HCT116 (cell line): ENCODE results near the gene UBAP1L. TPM values are rescaled to one million over a fixed set of nuclear protein-coding genes. Genes with fewer than 3 reads are reported as not detected.

ENCODE experiments used
- ATAC-seq: fragments of 200-7000 bp; cut with Tn5 transposase; 2 replicates; pipeline ENCODE4 v1.9.1; 2020; ENCODE audit warnings: mild to moderate bottlenecking, moderate library complexity
- BruUV-seq: library from RNA; stranded (reverse); fragments of 400-500 nt; replicated peaks from 2 replicates; lab custom pipeline; 2021; lab: Mats Ljungman, UMichigan
- CTCF ChIA-PET: fragments of 300-600 bp; sonication (Branson Sonifier 250); formaldehyde crosslinking; loops from one replicate; lab custom pipeline; 2021; ENCODE audit warnings: antibody characterized with exemption; lab: Charles Lee
- POLR2A ChIA-PET: fragments of 300-600, 350-600 bp; sonication (Branson Sonifier 250); formaldehyde crosslinking; loops from one replicate; lab custom pipeline; 2021; ENCODE audit warnings: antibody characterized with exemption; lab: Charles Lee
- RAD21 ChIA-PET, 2 experiments: fragments of 300-600 bp; sonication (Branson Sonifier 250); formaldehyde crosslinking; loops; one replicate each; lab custom pipeline; 2023; ENCODE audit warnings: low total read pairs in 2 of 2; ENCODE audit not compliant: uncharacterized antibody in 2 of 2, unreplicated experiment in 2 of 2, low non-redundant PET in 1 of 2; lab: Charles Lee
- DNase-seq: peaks from one replicate; pipeline ENCODE4 v3.0.0-alpha.2; 2010; ENCODE audit warnings: low read depth, low spot score
- H2AFZ ChIP-seq: fragments of 200-600 bp; shearing (Covaris generic), sonication (generic); 2 replicates; pipeline ENCODE4 v1.6.1; 2017; ENCODE audit warnings: low read depth, mixed run types, mixed read lengths, antibody characterized with exemption, low read length; ENCODE audit not compliant: poor library complexity, severe bottlenecking
- H3K27ac ChIP-seq: 2 replicates; pipeline ENCODE4 v1.5.1; 2012; ENCODE audit warnings: low read depth, low read length
- H3K27me3 ChIP-seq: fragments of 200-600 bp; sonication (generic); 2 replicates; pipeline ENCODE4 v1.6.1; 2016; ENCODE audit warnings: mixed run types, low read length, mixed read lengths; ENCODE audit not compliant: insufficient read depth
- H3K36me3 ChIP-seq, 2 experiments: fragments of 200-500 bp in 1 of 2; fragments of 200-600 bp in 1 of 2; sonication (Bioruptor generic) in 1 of 2; sonication (generic) in 1 of 2; 2 replicates each; pipeline versions ENCODE4 v1.5.1 to v1.6.1; 2014 to 2016; ENCODE audit warnings: low read length in 2 of 2, inconsistent platforms in 1 of 2, mixed read lengths in 1 of 2, mixed run types in 1 of 2; ENCODE audit not compliant: insufficient read depth in 2 of 2, control insufficient read depth in 1 of 2
- H3K4me1 ChIP-seq, 2 experiments: fragments of 200-600 bp in 1 of 2; sonication (generic) in 1 of 2; 2 replicates each; pipeline versions ENCODE4 v1.5.1 to v1.6.1; 2012 to 2017; ENCODE audit warnings: low read length in 2 of 2, inconsistent platforms in 1 of 2, mild to moderate bottlenecking in 1 of 2, mixed read lengths in 1 of 2, mixed run types in 1 of 2, moderate library complexity in 1 of 2; ENCODE audit not compliant: insufficient read depth in 2 of 2, control insufficient read depth in 1 of 2
- H3K4me2 ChIP-seq: fragments of 200-600 bp; sonication (generic); 2 replicates; pipeline ENCODE4 v1.6.1; 2017; ENCODE audit warnings: mixed run types, low read length, mixed read lengths
- H3K4me3 ChIP-seq, 2 experiments: fragments of 200-600 bp in 1 of 2; sonication (generic) in 1 of 2; replicated peaks in 1 of 2; 2 replicates each; pipeline ENCODE4 v1.5.1; 2011 to 2016; ENCODE audit warnings: low read length in 2 of 2, control low read depth in 1 of 2, low read depth in 1 of 2, mild to moderate bottlenecking in 1 of 2, mixed read lengths in 1 of 2, mixed run types in 1 of 2
- H3K79me2 ChIP-seq: fragments of 200-600 bp; sonication (generic); 2 replicates; pipeline ENCODE4 v1.6.1; 2017; ENCODE audit warnings: mild to moderate bottlenecking, mixed run types, low read length, moderate library complexity, mixed read lengths; ENCODE audit not compliant: insufficient read depth
- H3K9ac ChIP-seq: fragments of 200-600 bp; sonication (generic); 2 replicates; pipeline ENCODE4 v1.6.1; 2016; ENCODE audit warnings: low read length, mixed read lengths
- H3K9me2 ChIP-seq: fragments of 200-600 bp; sonication (generic), shearing (Covaris generic); 2 replicates; pipeline ENCODE4 v1.6.1; 2017; ENCODE audit warnings: mixed run types, mild to moderate bottlenecking, moderate library complexity; ENCODE audit not compliant: insufficient read depth
- H3K9me3 ChIP-seq, 2 experiments: fragments of 200-500 bp in 1 of 2; fragments of 200-600 bp in 1 of 2; sonication (Bioruptor generic) in 1 of 2; sonication (generic) in 1 of 2; 2 replicates each; pipeline ENCODE4 v1.6.1; 2014 to 2017; ENCODE audit warnings: low read length in 2 of 2, mixed read lengths in 2 of 2, inconsistent platforms in 1 of 2, low read depth in 1 of 2, mild to moderate bottlenecking in 1 of 2, mixed run types in 1 of 2, moderate library complexity in 1 of 2; ENCODE audit not compliant: control insufficient read depth in 1 of 2, insufficient read depth in 1 of 2
- H4K20me1 ChIP-seq: fragments of 200-600 bp; sonication (generic), shearing (Covaris generic); 2 replicates; pipeline ENCODE4 v1.6.1; 2017; ENCODE audit warnings: mixed run types, mild to moderate bottlenecking, moderate library complexity; ENCODE audit not compliant: insufficient read depth
- CEBPB ChIP-seq: IDR thresholded peaks from 2 replicates; pipeline ENCODE4 v1.6.1; 2012; ENCODE audit warnings: low read depth
- EZH2phosphoT487 ChIP-seq: fragments of 200-600 bp; IDR thresholded peaks from 2 replicates; pipeline ENCODE4 v1.6.1; 2018; ENCODE audit warnings: antibody characterized with exemption, borderline replicate concordance
- MAX ChIP-seq: IDR thresholded peaks from 2 replicates; pipeline ENCODE4 v1.6.1; 2012
- TCF7L2 ChIP-seq: IDR thresholded peaks from 2 replicates; pipeline ENCODE4 v1.7.0; 2011; ENCODE audit warnings: borderline replicate concordance, inconsistent platforms; ENCODE audit not compliant: insufficient read depth, insufficient read length; ENCODE audit errors: extremely low read depth
- YY1 ChIP-seq: IDR thresholded peaks from 2 replicates; pipeline ENCODE4 v1.6.1; 2011; ENCODE audit warnings: low read length, low read depth, moderate library complexity, mild to moderate bottlenecking; ENCODE audit not compliant: insufficient replicate concordance; ENCODE audit errors: extremely low read depth
- ZBTB33 ChIP-seq: IDR thresholded peaks from 2 replicates; pipeline ENCODE4 v1.6.1; 2011; ENCODE audit warnings: mild to moderate bottlenecking, low read length, moderate library complexity; ENCODE audit not compliant: insufficient replicate concordance; ENCODE audit errors: extremely low read depth
- ZNF274 ChIP-seq: fragments of 200-500 bp; sonication (Bioruptor generic); IDR thresholded peaks from 2 replicates; pipeline ENCODE4 v1.6.1; 2014; ENCODE audit warnings: mild to moderate bottlenecking, low read depth, low read length, inconsistent platforms
- intact Hi-C: fragments of 100-400 bp; cut with micrococcal nuclease; formaldehyde crosslinking; loops from 2 replicates; pipeline ENCODE4 v1.10.0; 2022
- total RNA-seq: library from RNA; stranded (reverse); gene quantifications from one replicate; pipeline ENCODE4 v1.2.1, GENCODE V29; 2021; ENCODE audit not compliant: unreplicated experiment
- TF ChIP-seq, protein P1 (sequence below), 3 experiments: fragments of 200-600 bp in 1 of 3; sonication (generic) in 1 of 3; IDR thresholded peaks in 2 of 3; conservative IDR thresholded peaks in 1 of 3; 2 replicates each; pipeline ENCODE4 v1.5.1; 2012 to 2017; ENCODE audit warnings: low read depth in 2 of 3, low read length in 2 of 3, antibody characterized with exemption in 1 of 3, borderline replicate concordance in 1 of 3, control low read depth in 1 of 3, mild to moderate bottlenecking in 1 of 3, mixed read lengths in 1 of 3, mixed run types in 1 of 3, moderate library complexity in 1 of 3; ENCODE audit not compliant: insufficient read depth in 1 of 3

Gene UBAP1L
- total RNA-seq, 1 experiment from 2014 or later = 4.0 TPM

DNA sequence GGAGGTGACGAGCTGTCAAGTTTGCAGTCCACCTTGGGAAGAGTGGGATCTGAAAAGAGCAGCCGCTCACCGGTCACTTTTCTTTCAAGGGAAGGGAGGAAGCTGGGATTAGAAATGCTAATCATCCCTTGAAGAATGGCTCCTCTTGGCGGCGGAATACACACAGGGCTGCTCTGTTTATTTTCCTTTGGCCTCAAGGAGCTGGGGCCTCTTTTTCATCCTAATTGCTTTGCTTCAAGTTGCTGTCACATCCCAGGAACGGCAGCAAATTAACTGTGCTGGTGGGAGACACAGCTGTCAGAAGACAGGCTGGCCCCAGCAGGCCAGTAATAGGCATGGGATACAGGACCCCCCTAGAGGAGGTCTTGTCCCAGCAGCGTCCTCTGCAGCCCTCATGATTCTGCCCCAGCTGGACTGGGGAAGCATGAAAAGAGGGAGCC is 31.7 kb downstream of the UBAP1L start:
- no peak for ATAC-seq
- POLR2A ChIA-PET = no interaction called here
- no TSS peak for BruUV-seq
- Histone ChIP-seq H3K79me2 (no peaks in the 10 kb centered on the region), H3K9me2 (no peaks in the 10 kb centered on the region), H3K9me3 (no peaks in the 10 kb centered on the region), H3K36me3 (no peaks in the 10 kb centered on the region), H2AFZ (no peak overlapping the region), H3K4me3 (no peak overlapping the region), H4K20me1 (no peaks in the 10 kb centered on the region), H3K27ac (no peak overlapping the region), H3K27me3 (peaks cover 7% of the 10 kb centered on the region; the same call in 1 of the 2 replicates), H3K4me1 (peaks cover under 1 to 6% of the 10 kb centered on the region in 2 experiments; a peak in 2 of 4 replicates), H3K4me2 (no peak overlapping the region), H3K9ac (no peak overlapping the region)
- TF ChIP-seq MAX = no peak
- no peak for TF ChIP-seq EZH2phosphoT487
- no peak for TF ChIP-seq TCF7L2
- no peak for TF ChIP-seq ZBTB33
- TF ChIP-seq YY1 = no peak
- TF ChIP-seq ZNF274 = no peak
- TF ChIP-seq, protein P1, sequence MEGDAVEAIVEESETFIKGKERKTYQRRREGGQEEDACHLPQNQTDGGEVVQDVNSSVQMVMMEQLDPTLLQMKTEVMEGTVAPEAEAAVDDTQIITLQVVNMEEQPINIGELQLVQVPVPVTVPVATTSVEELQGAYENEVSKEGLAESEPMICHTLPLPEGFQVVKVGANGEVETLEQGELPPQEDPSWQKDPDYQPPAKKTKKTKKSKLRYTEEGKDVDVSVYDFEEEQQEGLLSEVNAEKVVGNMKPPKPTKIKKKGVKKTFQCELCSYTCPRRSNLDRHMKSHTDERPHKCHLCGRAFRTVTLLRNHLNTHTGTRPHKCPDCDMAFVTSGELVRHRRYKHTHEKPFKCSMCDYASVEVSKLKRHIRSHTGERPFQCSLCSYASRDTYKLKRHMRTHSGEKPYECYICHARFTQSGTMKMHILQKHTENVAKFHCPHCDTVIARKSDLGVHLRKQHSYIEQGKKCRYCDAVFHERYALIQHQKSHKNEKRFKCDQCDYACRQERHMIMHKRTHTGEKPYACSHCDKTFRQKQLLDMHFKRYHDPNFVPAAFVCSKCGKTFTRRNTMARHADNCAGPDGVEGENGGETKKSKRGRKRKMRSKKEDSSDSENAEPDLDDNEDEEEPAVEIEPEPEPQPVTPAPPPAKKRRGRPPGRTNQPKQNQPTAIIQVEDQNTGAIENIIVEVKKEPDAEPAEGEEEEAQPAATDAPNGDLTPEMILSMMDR (IDR thresholded peaks at IDR 0.05 in 2 of 3, conservative IDR thresholded peaks at IDR 0.05 in 1 of 3; ENCODE audit: borderline replicate concordance in 1 of 3, insufficient read depth in 1 of 3, low read depth in 2 of 3, low read length in 2 of 3) = no peak
- no peak for TF ChIP-seq CEBPB
- DNase-seq = no peak
- CTCF ChIA-PET = interaction anchor here (0.5 to 2.5 kb wide), 4 partner anchors 20 to 50 kb away, joined by 3 to 7 read pairs (median 4); no protein-coding TSS in a partner anchor
- RAD21 ChIA-PET = no interaction called here
- intact Hi-C loops = no loop called here
